HG03025 (cell line): ENCODE results near the gene TUBB1.
"Not testable (repeated sequence)": the region's sequence is repeated elsewhere in the genome, so short reads cannot be mapped to it uniquely, and the experiment has no call there.

ENCODE experiments used
- ATAC-seq: cut with Tn5 transposase; IDR thresholded peaks from one replicate; pipeline ENCODE4 v1.9.1; 2021; ENCODE audit warnings: mild to moderate bottlenecking, moderate library complexity; ENCODE audit not compliant: unreplicated experiment, low FRiP score

TUBB1 gene

GRCh38 chr20:59004763-59005522 lies 14.3 kb upstream of the TUBB1 start:
- peak; percentile 59 for ATAC-seq

- ATAC-seq = no peak
Observed at GRCh38 chr20:59005523-59006166, 13.6 kb upstream of the TUBB1 start.

GRCh38 chr20:59006167-59006863 lies 12.9 kb upstream of the TUBB1 start:
- ATAC-seq = no peak

GRCh38 chr20:59006864-59007664 lies 12.2 kb upstream of the TUBB1 start, which contains the start of gene CTSZ:
TSS of gene CTSZ (minus strand) at chr20:59007254. CDS start at chr20:59007128, 126 bp downstream.
- no peak for ATAC-seq

GRCh38 chr20:59007665-59008511 lies 11.3 kb upstream of the TUBB1 start:
- ATAC-seq = peak; percentile 33

GRCh38 chr20:59008715-59009336 lies 10.4 kb upstream of the TUBB1 start:
- no peak for ATAC-seq

- ATAC-seq = no peak
Observed at GRCh38 chr20:59010321-59010994, 8.8 kb upstream of the TUBB1 start.

GRCh38 chr20:59010995-59011873 lies 8.0 kb upstream of the TUBB1 start:
- ATAC-seq = no peak

GRCh38 chr20:59011874-59012157 lies 7.4 kb upstream of the TUBB1 start:
- ATAC-seq = not testable (repeated sequence)

- no peak for ATAC-seq
Observed at GRCh38 chr20:59013031-59013951, 5.9 kb upstream of the TUBB1 start.

GRCh38 chr20:59013959-59014608 lies 5.1 kb upstream of the TUBB1 start:
- ATAC-seq = no peak

GRCh38 chr20:59014680-59015389 lies 4.4 kb upstream of the TUBB1 start:
- ATAC-seq = no peak

- no peak for ATAC-seq
Observed at GRCh38 chr20:59015411-59015810, 3.8 kb upstream of the TUBB1 start.

- no peak for ATAC-seq
Observed at GRCh38 chr20:59015812-59016711, 3.2 kb upstream of the TUBB1 start.
